Activated CD8-positive, alpha-beta memory T cell treated with anti-CD3 and anti-CD28 coated beads, Interleukin-2, amount 50 U/mL, for 48 hours (primary cell): ENCODE results near the gene MMRN2.
A peak's percentile ranks its signal among the peaks of the same experiment; 100 is the strongest.

Experiments
- DNase-seq: peaks from one replicate; pipeline ENCODE4 v3.0.0-alpha.2; 2020

Gene MMRN2

GRCh38 chr10:86968994-86969355, 11.6 kb upstream of the MMRN2 start:
- no peak for DNase-seq

GRCh38 chr10:86968271-86968993, 11.0 kb upstream of the MMRN2 start, which contains the start of gene ADIRF:
TSS of gene ADIRF (plus strand) at chr10:86968482. CDS start at chr10:86968545, 63 bp downstream.
- DNase-seq = peak; percentile 57

- peak; percentile 55 for DNase-seq
These were observed 10.1 kb upstream of the MMRN2 start for GRCh38 chr10:86967481-86967941.

GRCh38 chr10:86965986-86966654, 8.7 kb upstream of the MMRN2 start:
- DNase-seq = peak; percentile 57

- DNase-seq = peak; percentile 52
These were observed 7.4 kb upstream of the MMRN2 start for GRCh38 chr10:86964847-86965190.

GRCh38 chr10:86964061-86964846, 6.8 kb upstream of the MMRN2 start:
- DNase-seq = no peak

GRCh38 chr10:86963341-86963919, 6.0 kb upstream of the MMRN2 start:
- DNase-seq = peak; percentile 45

- no peak for DNase-seq
These were observed 5.5 kb upstream of the MMRN2 start for GRCh38 chr10:86962981-86963310.

GRCh38 chr10:86962136-86962980, 4.9 kb upstream of the MMRN2 start:
- DNase-seq = peak; percentile 36

GRCh38 chr10:86961481-86962091, 4.2 kb upstream of the MMRN2 start:
- peak; percentile 45 for DNase-seq

GRCh38 chr10:86960863-86961434, 3.5 kb upstream of the MMRN2 start:
- no peak for DNase-seq

GRCh38 chr10:86960003-86960862, 2.8 kb upstream of the MMRN2 start:
- DNase-seq = no peak

- no peak for DNase-seq
These were observed 2.3 kb upstream of the MMRN2 start for GRCh38 chr10:86959737-86960002.

GRCh38 chr10:86958901-86959736, 1.7 kb upstream of the MMRN2 start:
- DNase-seq = no peak

GRCh38 chr10:86958116-86958900, 893 bp upstream of the MMRN2 start, which contains the start of gene SNCG:
TSS of gene SNCG (plus strand) at chr10:86958599. CDS start at chr10:86958698, 99 bp downstream.
- no peak for DNase-seq

GRCh38 chr10:86956848-86957448, 467 bp downstream of the MMRN2 start:
- DNase-seq = no peak

GRCh38 chr10:86956195-86956847, 1.1 kb downstream of the MMRN2 start:
- DNase-seq = no peak
